ENCODE data around the gene USB1. TPM values are rescaled to one million over a fixed set of nuclear protein-coding genes. Genes with fewer than 3 reads are reported as not detected.

Gene USB1
- total RNA-seq, 1 donor from 2014 or later: 100.0 TPM

DNA sequence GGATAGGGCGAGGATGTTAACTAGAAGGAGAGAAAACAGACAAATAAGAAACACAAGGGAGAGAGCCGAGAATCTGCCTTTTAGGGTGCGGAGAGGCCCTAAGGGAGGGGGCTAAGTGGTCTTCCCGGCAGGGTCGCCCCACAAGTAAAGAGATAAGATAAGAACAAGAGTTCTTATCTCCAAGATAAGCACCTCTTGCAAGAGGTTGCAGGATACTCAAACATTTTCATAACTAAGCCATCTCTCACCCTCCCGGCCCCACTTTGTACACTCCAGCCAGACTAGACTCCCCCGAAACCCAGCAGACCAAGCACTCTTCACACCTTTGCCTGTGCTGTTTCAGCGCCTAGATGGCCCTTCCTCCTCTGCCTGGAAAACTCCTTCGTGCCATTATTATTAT is 15.0 kb upstream of the USB1 start:
- Mint-ChIP-seq H3K27ac (ENCODE audit: unreplicated experiment) (no peak overlapping the region), H3K36me3 (ENCODE audit: low read depth, unreplicated experiment) (peaks cover 3% of the 10 kb centered on the region), H3K27me3 (ENCODE audit: low read depth, unreplicated experiment) (peaks cover 50% of the 10 kb centered on the region), H3K9me3 (ENCODE audit: unreplicated experiment) (no peaks in the 10 kb centered on the region), H3K4me3 (ENCODE audit: unreplicated experiment) (peak overlapping the region; percentile 40), H3K4me1 (ENCODE audit: low read depth, unreplicated experiment) (no peaks in the 10 kb centered on the region)
- no peaks in the 10 kb centered on the region for H3K79me2 ChIP-seq (ENCODE audit: insufficient read depth, low read length)
- no peaks in the 10 kb centered on the region for H3K36me3 ChIP-seq (ENCODE audit: insufficient read depth, low read length)
- DNase-seq (ENCODE audit: low read depth) (no peak), FAIRE-seq (no peak)
- TF ChIP-seq EZH2 (IDR thresholded peaks at IDR 0.05; ENCODE audit: insufficient read depth, low read length): no peak
- TF ChIP-seq CTCF (IDR thresholded peaks at IDR 0.05; ENCODE audit: insufficient read depth, low read depth, low read length): no peak
- H3K27me3 ChIP-seq (ENCODE audit: insufficient read depth, low read length): peaks cover 17% of the 10 kb centered on the region
- no peak overlapping the region for H3K4me2 ChIP-seq (ENCODE audit: low read length)
- H3K9me3 ChIP-seq (ENCODE audit: insufficient read depth, low read depth, low read length): no peaks in the 10 kb centered on the region
- H3K4me1 ChIP-seq (ENCODE audit: insufficient read depth, low read length): peaks cover 10% of the 10 kb centered on the region
- H4K20me1 ChIP-seq (ENCODE audit: insufficient read depth, low read length): no peaks in the 10 kb centered on the region
- H3K4me3 ChIP-seq (ENCODE audit: insufficient read depth, low read depth, low read length): no peak overlapping the region
- H3K27ac ChIP-seq (ENCODE audit: low read depth, low read length): no peak overlapping the region
- H2AFZ ChIP-seq (ENCODE audit: low read depth, low read length): no peak overlapping the region
- no peak overlapping the region for H3K9ac ChIP-seq (ENCODE audit: low read length)

DNA sequence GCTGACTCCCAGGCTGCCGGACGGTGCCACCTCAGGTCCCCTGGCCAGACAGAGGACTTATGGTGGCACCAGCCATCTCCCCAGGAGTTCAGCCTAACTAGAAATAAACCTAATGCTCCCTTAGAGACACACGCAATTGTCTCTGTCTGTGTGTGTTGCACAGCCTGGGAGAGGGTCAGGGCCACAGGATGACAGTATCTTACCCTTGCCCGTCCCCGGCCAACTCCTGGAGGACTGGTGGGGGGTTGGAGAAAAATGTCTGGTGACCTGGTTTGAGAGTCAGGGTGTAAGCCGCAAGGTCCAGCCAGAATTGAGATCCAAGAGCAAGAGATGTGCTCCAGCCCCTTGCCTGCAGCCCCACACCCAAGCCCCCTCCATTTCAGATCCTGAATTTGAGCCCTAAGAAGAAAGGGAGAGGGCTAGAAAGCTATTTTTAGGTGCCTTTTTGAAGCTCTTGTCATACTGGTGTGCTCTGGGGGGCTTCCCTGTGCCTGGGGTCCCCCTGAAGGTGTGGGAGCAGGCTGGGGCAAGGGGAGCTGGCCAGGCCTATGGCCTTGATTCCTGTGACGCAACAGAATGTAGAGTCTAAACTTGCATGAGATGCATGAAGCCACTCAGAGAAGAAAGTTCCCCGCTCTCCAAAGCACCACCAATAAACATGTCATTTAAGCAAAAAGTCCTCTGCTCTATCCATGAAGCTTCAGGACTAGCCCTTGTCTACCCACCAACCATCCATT is 13.6 kb upstream of the USB1 start:
- DNase-seq (ENCODE audit: low read depth): no peak
- no peaks in the 10 kb centered on the region for H3K9me3 Mint-ChIP-seq (ENCODE audit: unreplicated experiment)
- Histone ChIP-seq H3K27ac (ENCODE audit: low read depth, low read length) (no peak overlapping the region), H2AFZ (ENCODE audit: low read depth, low read length) (no peak overlapping the region), H4K20me1 (ENCODE audit: insufficient read depth, low read length) (no peaks in the 10 kb centered on the region), H3K27me3 (ENCODE audit: insufficient read depth, low read length) (peaks cover 15% of the 10 kb centered on the region), H3K9me3 (ENCODE audit: insufficient read depth, low read depth, low read length) (no peaks in the 10 kb centered on the region), H3K79me2 (ENCODE audit: insufficient read depth, low read length) (no peaks in the 10 kb centered on the region), H3K9ac (ENCODE audit: low read length) (no peak overlapping the region), H3K4me1 (ENCODE audit: insufficient read depth, low read length) (peaks cover 10% of the 10 kb centered on the region), H3K4me3 (ENCODE audit: insufficient read depth, low read depth, low read length) (no peak overlapping the region), H3K36me3 (ENCODE audit: insufficient read depth, low read length) (no peaks in the 10 kb centered on the region), H3K4me2 (ENCODE audit: low read length) (no peak overlapping the region)
- TF ChIP-seq EZH2 (IDR thresholded peaks at IDR 0.05; ENCODE audit: insufficient read depth, low read length): no peak
- no peak for TF ChIP-seq CTCF (IDR thresholded peaks at IDR 0.05; ENCODE audit: insufficient read depth, low read depth, low read length)
- peaks cover 46% of the 10 kb centered on the region for H3K27me3 Mint-ChIP-seq (ENCODE audit: low read depth, unreplicated experiment)
- peaks cover 3% of the 10 kb centered on the region for H3K36me3 Mint-ChIP-seq (ENCODE audit: low read depth, unreplicated experiment)
- H3K4me1 Mint-ChIP-seq (ENCODE audit: low read depth, unreplicated experiment): no peaks in the 10 kb centered on the region
- no peak overlapping the region for H3K27ac Mint-ChIP-seq (ENCODE audit: unreplicated experiment)
- no peak for FAIRE-seq
- H3K4me3 Mint-ChIP-seq (ENCODE audit: unreplicated experiment): no peak overlapping the region

GRCh38 chr16:57988929-57989328 is 12.3 kb upstream of the USB1 start:
- H4K20me1 ChIP-seq (ENCODE audit: insufficient read depth, low read length): no peaks in the 10 kb centered on the region
- no peak overlapping the region for H3K4me2 ChIP-seq (ENCODE audit: low read length)
- H3K27me3 Mint-ChIP-seq (ENCODE audit: low read depth, unreplicated experiment): peaks cover 45% of the 10 kb centered on the region
- H3K9ac ChIP-seq (ENCODE audit: low read length): no peak overlapping the region
- no peak overlapping the region for H3K27ac ChIP-seq (ENCODE audit: low read depth, low read length)
- H3K4me3 Mint-ChIP-seq (ENCODE audit: unreplicated experiment): no peak overlapping the region
- no peak overlapping the region for H2AFZ ChIP-seq (ENCODE audit: low read depth, low read length)
- H3K27me3 ChIP-seq (ENCODE audit: insufficient read depth, low read length): peaks cover 15% of the 10 kb centered on the region
- no peak overlapping the region for H3K4me3 ChIP-seq (ENCODE audit: insufficient read depth, low read depth, low read length)
- H3K4me1 Mint-ChIP-seq (ENCODE audit: low read depth, unreplicated experiment): no peaks in the 10 kb centered on the region
- H3K79me2 ChIP-seq (ENCODE audit: insufficient read depth, low read length): no peaks in the 10 kb centered on the region
- H3K36me3 Mint-ChIP-seq (ENCODE audit: low read depth, unreplicated experiment): peaks cover 3% of the 10 kb centered on the region
- DNase-seq (ENCODE audit: low read depth) (no peak), FAIRE-seq (no peak)
- peaks cover 10% of the 10 kb centered on the region for H3K4me1 ChIP-seq (ENCODE audit: insufficient read depth, low read length)
- no peaks in the 10 kb centered on the region for H3K9me3 ChIP-seq (ENCODE audit: insufficient read depth, low read depth, low read length)
- H3K27ac Mint-ChIP-seq (ENCODE audit: unreplicated experiment): no peak overlapping the region
- H3K36me3 ChIP-seq (ENCODE audit: insufficient read depth, low read length): no peaks in the 10 kb centered on the region
- no peak for TF ChIP-seq CTCF (IDR thresholded peaks at IDR 0.05; ENCODE audit: insufficient read depth, low read depth, low read length)
- H3K9me3 Mint-ChIP-seq (ENCODE audit: unreplicated experiment): no peaks in the 10 kb centered on the region

Data from astrocyte (in vitro differentiated cells and primary cell).